GM19452 (cell line): ENCODE results near the gene NUMBL.

Experiments
- ATAC-seq: cut with Tn5 transposase; IDR thresholded peaks from one replicate; pipeline ENCODE4 v1.9.1; 2021; ENCODE audit not compliant: unreplicated experiment

The NUMBL gene

GRCh38 chr19:40691421-40692211 lies 1.2 kb upstream of the NUMBL start:
- ATAC-seq = no peak

- ATAC-seq = no peak
Observed at GRCh38 chr19:40690693-40691420, 406 bp upstream of the NUMBL start.

- no peak for ATAC-seq
Observed at GRCh38 chr19:40689339-40690049, 957 bp downstream of the NUMBL start.

GRCh38 chr19:40688987-40689338 lies 1.5 kb downstream of the NUMBL start:
- ATAC-seq = no peak

GRCh38 chr19:40688309-40688708 lies 2.1 kb downstream of the NUMBL start:
- ATAC-seq = no peak

- no peak for ATAC-seq
Observed at GRCh38 chr19:40687525-40688016, 2.9 kb downstream of the NUMBL start.

GRCh38 chr19:40686882-40687524 lies 3.4 kb downstream of the NUMBL start:
- no peak for ATAC-seq

- no peak for ATAC-seq
Observed at GRCh38 chr19:40685563-40685962, 4.9 kb downstream of the NUMBL start.

- ATAC-seq = no peak
Observed at GRCh38 chr19:40685016-40685526, 5.4 kb downstream of the NUMBL start.

- ATAC-seq = no peak
Observed at GRCh38 chr19:40684280-40684679, 6.2 kb downstream of the NUMBL start.

- ATAC-seq = no peak
Observed at GRCh38 chr19:40683437-40683836, 7.0 kb downstream of the NUMBL start.

- ATAC-seq = no peak
Observed at GRCh38 chr19:40682431-40682964, 8.0 kb downstream of the NUMBL start.

GRCh38 chr19:40681039-40681438 lies 9.4 kb downstream of the NUMBL start:
- ATAC-seq = no peak

GRCh38 chr19:40677156-40677555 lies 13.3 kb downstream of the NUMBL start:
- no peak for ATAC-seq

GRCh38 chr19:40674291-40674690 lies 16.2 kb downstream of the NUMBL start:
- ATAC-seq = no peak

- ATAC-seq = no peak
Observed at GRCh38 chr19:40673397-40673796, 17.1 kb downstream of the NUMBL start.

GRCh38 chr19:40672573-40673299 lies 17.7 kb downstream of the NUMBL start:
- ATAC-seq = no peak

- no peak for ATAC-seq
Observed at GRCh38 chr19:40672038-40672437, 18.4 kb downstream of the NUMBL start.

- ATAC-seq = no peak
Observed at GRCh38 chr19:40671404-40671803, 19.0 kb downstream of the NUMBL start.

- ATAC-seq = no peak
Observed at GRCh38 chr19:40668991-40669614, 21.3 kb downstream of the NUMBL start.
